ENCODE results near the gene HEMK1. TPM values are rescaled to one million over a fixed set of nuclear protein-coding genes. Genes with fewer than 3 reads are reported as not detected.

Gene HEMK1
- total and polyA plus RNA-seq, 7 donors = 5.0 to 17.7 (median 9.6) TPM

GRCh38 chr3:50551681-50552435, 17.5 kb upstream of the HEMK1 start:
- Histone ChIP-seq H3K9me3 (no peaks in the 10 kb centered on the region), H3K27me3 (peaks cover 0 to 8% (median 0%) of the 10 kb centered on the region in 3 donors), H3K36me3 (no peaks in the 10 kb centered on the region), H3K27ac (no peak overlapping the region), H3K4me3 (no peak overlapping the region), H3K4me1 (no peaks in the 10 kb centered on the region)
- no peak for TF ChIP-seq POLR2A (IDR thresholded peaks at IDR 0.05)
- no peak for TF ChIP-seq CTCF (IDR thresholded peaks at IDR 0.05)
- TF ChIP-seq POLR2AphosphoS5 (IDR thresholded peaks at IDR 0.05) = no peak
- TF ChIP-seq EP300 (IDR thresholded peaks at IDR 0.05) = no peak
- intact Hi-C loops (cut with DNase I) = no loop called here
- 83 to 87% methylated on average over 7 of the region's 7 CpGs for WGBS, 2 donors
- no peak for DNase-seq

GRCh38 chr3:50552598-50552997, 16.7 kb upstream of the HEMK1 start:
- intact Hi-C loops (cut with DNase I) = no loop called here
- 88 to 89% methylated on average over 9 of the region's 9 CpGs for WGBS, 2 donors
- H3K4me3 ChIP-seq = no peak overlapping the region
- H3K36me3 ChIP-seq = no peaks in the 10 kb centered on the region
- H3K27me3 ChIP-seq = peaks cover 0 to 8% (median 0%) of the 10 kb centered on the region in 3 donors
- H3K9me3 ChIP-seq = no peaks in the 10 kb centered on the region
- H3K27ac ChIP-seq = no peak overlapping the region
- DNase-seq = no peak
- peaks cover 0 to under 1% (median 0%) of the 10 kb centered on the region in 4 donors for H3K4me1 ChIP-seq
- no peak for TF ChIP-seq CTCF (IDR thresholded peaks at IDR 0.05)
- no peak for TF ChIP-seq POLR2A (IDR thresholded peaks at IDR 0.05)
- no peak for TF ChIP-seq POLR2AphosphoS5 (IDR thresholded peaks at IDR 0.05)
- no peak for TF ChIP-seq EP300 (IDR thresholded peaks at IDR 0.05)

- no peak for TF ChIP-seq POLR2AphosphoS5 (IDR thresholded peaks at IDR 0.05)
- no peak for TF ChIP-seq EP300 (IDR thresholded peaks at IDR 0.05)
- no peak for TF ChIP-seq CTCF (IDR thresholded peaks at IDR 0.05)
- no peak for TF ChIP-seq POLR2A (IDR thresholded peaks at IDR 0.05)
- DNase-seq = no peak
- no peaks in the 10 kb centered on the region for H3K36me3 ChIP-seq
- no peak overlapping the region for H3K4me3 ChIP-seq
- H3K9me3 ChIP-seq = no peaks in the 10 kb centered on the region
- no peak overlapping the region for H3K27ac ChIP-seq
- intact Hi-C loops (cut with DNase I) = no loop called here
- WGBS, 2 donors = 62 to 80% methylated on average over 5 of the region's 5 CpGs
- peaks cover 0 to 8% (median 0%) of the 10 kb centered on the region in 3 donors for H3K27me3 ChIP-seq
- peaks cover 0 to 7% (median 0%) of the 10 kb centered on the region in 4 donors for H3K4me1 ChIP-seq
Measured at GRCh38 chr3:50554553-50554952, 14.8 kb upstream of the HEMK1 start.

- no peak overlapping the region for H3K4me3 ChIP-seq
- DNase-seq = no peak
- no peak overlapping the region for H3K27ac ChIP-seq
- peaks cover 0 to 8% (median 0%) of the 10 kb centered on the region in 3 donors for H3K27me3 ChIP-seq
- H3K36me3 ChIP-seq = no peaks in the 10 kb centered on the region
- no peaks in the 10 kb centered on the region for H3K9me3 ChIP-seq
- H3K4me1 ChIP-seq = peaks cover 0 to 7% (median 0%) of the 10 kb centered on the region in 4 donors
- TF ChIP-seq POLR2AphosphoS5 (IDR thresholded peaks at IDR 0.05) = no peak
- no peak for TF ChIP-seq EP300 (IDR thresholded peaks at IDR 0.05)
- WGBS, 2 donors = 63 to 71% methylated on average over 8 of the region's 8 CpGs
- intact Hi-C loops (cut with DNase I) = no loop called here
Measured at GRCh38 chr3:50557106-50557505, 12.2 kb upstream of the HEMK1 start.

GRCh38 chr3:50557915-50558314, 11.4 kb upstream of the HEMK1 start:
- intact Hi-C loops (cut with DNase I) = no loop called here
- Histone ChIP-seq H3K27ac (no peak overlapping the region), H3K4me1 (peaks cover 0 to 7% (median 0%) of the 10 kb centered on the region in 4 donors), H3K4me3 (no peak overlapping the region), H3K27me3 (peaks cover 0 to 8% (median 0%) of the 10 kb centered on the region in 3 donors), H3K36me3 (no peaks in the 10 kb centered on the region), H3K9me3 (no peaks in the 10 kb centered on the region)
- WGBS, 2 donors = 54 to 66% methylated on average over 7 of the region's 7 CpGs
- DNase-seq = no peak
- no peak for TF ChIP-seq EP300 (IDR thresholded peaks at IDR 0.05)
- no peak for TF ChIP-seq POLR2A (IDR thresholded peaks at IDR 0.05)
